Type B pancreatic cell (in vitro differentiated cells): Measurements from ENCODE around the gene ANKRD29. TPM values are rescaled to one million over a fixed set of nuclear protein-coding genes. Genes with fewer than 3 reads are reported as not detected.

Source experiments
- DNase-seq: peaks from one replicate; pipeline ENCODE4 v3.0.0; 2021; ENCODE audit warnings: mixed read lengths; ENCODE audit not compliant: unreplicated experiment; ENCODE audit errors: extremely low spot score
- H3K27ac Mint-ChIP-seq: 2 replicates; pipeline ENCODE4 v1.8.0; 2021; ENCODE audit warnings: mild to moderate bottlenecking, mixed read lengths
- H3K27me3 Mint-ChIP-seq: 2 replicates; pipeline ENCODE4 v1.8.0; 2021; ENCODE audit warnings: mixed read lengths
- H3K36me3 Mint-ChIP-seq: 2 replicates; pipeline ENCODE4 v1.8.0; 2021; ENCODE audit warnings: mixed read lengths
- H3K4me1 Mint-ChIP-seq: one replicate; pipeline ENCODE4 v1.8.0; 2021; ENCODE audit warnings: mixed read lengths; ENCODE audit not compliant: unreplicated experiment
- H3K4me3 Mint-ChIP-seq: 2 replicates; pipeline ENCODE4 v1.8.0; 2021; ENCODE audit warnings: mild to moderate bottlenecking, mixed read lengths
- H3K9me3 Mint-ChIP-seq: 2 replicates; pipeline ENCODE4 v1.8.0; 2021; ENCODE audit warnings: mixed read lengths
- total RNA-seq: library from RNA; stranded (reverse); gene quantifications from 2 replicates; pipeline ENCODE4 v1.2.1, GENCODE V29; 2021; ENCODE audit warnings: low replicate concordance
- TF ChIP-seq, protein P1 (sequence below): fragments of 200-600 bp; sonication (generic); conservative IDR thresholded peaks from 2 replicates; pipeline ENCODE4 v1.5.0; 2021; ENCODE audit warnings: antibody characterized with exemption, mild to moderate bottlenecking

ANKRD29 gene
- total RNA-seq, 1 donor from 2014 or later = 3.5 TPM

DNA sequence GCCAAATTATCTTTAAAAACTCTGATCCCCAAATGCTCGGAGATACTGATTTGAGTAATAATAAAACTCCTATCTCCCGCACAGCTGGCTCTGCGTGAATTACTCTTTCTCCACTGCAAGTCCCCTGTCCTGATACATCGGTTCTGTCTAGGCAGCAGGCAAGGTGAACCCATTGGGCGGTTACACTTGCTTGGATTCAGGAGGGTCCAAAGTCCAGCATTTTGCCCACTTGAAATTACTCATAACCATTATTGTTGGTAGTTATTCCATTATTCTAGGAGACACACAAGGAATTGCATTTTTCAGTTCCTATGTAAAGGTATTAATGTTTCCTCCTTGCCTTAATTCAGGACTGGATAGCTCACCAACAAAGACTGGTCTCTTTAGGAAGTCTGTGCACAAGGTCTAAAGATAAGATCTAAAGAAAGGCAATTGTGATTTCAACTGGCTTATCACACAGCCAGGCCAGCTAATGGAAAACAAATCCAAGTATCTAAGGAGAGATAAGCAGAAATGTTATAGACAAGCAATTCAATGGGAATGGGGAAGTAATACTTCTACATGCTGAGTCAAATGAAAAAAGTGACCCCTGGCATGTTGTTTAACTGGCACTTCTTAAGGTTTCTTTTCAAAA lies 53.2 kb downstream of the ANKRD29 start:
- TF ChIP-seq, protein P1, sequence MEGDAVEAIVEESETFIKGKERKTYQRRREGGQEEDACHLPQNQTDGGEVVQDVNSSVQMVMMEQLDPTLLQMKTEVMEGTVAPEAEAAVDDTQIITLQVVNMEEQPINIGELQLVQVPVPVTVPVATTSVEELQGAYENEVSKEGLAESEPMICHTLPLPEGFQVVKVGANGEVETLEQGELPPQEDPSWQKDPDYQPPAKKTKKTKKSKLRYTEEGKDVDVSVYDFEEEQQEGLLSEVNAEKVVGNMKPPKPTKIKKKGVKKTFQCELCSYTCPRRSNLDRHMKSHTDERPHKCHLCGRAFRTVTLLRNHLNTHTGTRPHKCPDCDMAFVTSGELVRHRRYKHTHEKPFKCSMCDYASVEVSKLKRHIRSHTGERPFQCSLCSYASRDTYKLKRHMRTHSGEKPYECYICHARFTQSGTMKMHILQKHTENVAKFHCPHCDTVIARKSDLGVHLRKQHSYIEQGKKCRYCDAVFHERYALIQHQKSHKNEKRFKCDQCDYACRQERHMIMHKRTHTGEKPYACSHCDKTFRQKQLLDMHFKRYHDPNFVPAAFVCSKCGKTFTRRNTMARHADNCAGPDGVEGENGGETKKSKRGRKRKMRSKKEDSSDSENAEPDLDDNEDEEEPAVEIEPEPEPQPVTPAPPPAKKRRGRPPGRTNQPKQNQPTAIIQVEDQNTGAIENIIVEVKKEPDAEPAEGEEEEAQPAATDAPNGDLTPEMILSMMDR = no peak
- H3K4me1 Mint-ChIP-seq = peaks cover 7% of the 10 kb centered on the region
- H3K27ac Mint-ChIP-seq = peak overlapping the region; percentile 6
- no peaks in the 10 kb centered on the region for H3K9me3 Mint-ChIP-seq
- no peak overlapping the region for H3K4me3 Mint-ChIP-seq
- H3K36me3 Mint-ChIP-seq = no peaks in the 10 kb centered on the region
- DNase-seq = no peak
- H3K27me3 Mint-ChIP-seq = no peaks in the 10 kb centered on the region

DNA sequence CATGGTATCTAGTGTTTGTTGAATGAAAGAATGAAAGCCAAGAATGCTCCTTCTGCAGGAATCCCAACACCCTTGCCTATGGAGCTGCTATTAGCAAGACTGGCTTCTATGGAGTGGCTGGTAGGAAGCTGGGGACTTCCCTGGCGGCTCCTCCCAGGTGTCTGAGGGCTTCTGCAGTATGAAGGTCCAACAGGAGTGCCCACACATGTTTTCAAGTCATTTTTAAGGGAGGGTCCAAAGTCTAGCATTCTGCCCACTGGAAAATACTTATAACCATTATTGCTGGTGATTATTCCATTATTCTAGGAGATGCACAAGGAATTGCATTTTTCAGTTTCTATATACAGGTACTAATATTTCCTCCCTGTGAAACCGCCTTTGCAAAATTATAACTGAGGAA lies 54.5 kb downstream of the ANKRD29 start:
- Mint-ChIP-seq H3K4me3 (no peak overlapping the region), H3K9me3 (no peaks in the 10 kb centered on the region), H3K36me3 (no peaks in the 10 kb centered on the region), H3K27me3 (no peaks in the 10 kb centered on the region), H3K4me1 (peaks cover 7% of the 10 kb centered on the region), H3K27ac (no peak overlapping the region)
- TF ChIP-seq, protein P1 = no peak
- no peak for DNase-seq

DNA sequence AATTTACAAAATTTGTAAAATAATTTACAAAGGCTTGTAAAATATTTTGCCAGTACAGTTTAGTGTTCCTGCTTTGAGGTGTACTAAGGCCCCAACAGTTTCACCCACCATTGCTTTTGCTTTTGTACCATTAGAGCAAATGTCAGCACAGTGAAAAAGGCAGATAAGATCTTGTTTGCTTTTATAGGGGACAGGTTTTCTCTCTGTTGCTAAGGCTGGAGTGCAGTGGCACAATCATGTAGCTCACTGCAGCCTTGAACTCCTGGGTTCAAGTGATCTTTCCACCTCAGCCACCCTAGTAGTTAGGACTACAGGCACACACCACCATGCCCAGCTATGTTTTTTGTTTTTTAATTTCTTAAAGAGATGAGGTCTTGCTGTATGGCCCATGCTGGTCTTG lies 56.8 kb downstream of the ANKRD29 start:
- TF ChIP-seq, protein P1 = no peak
- Mint-ChIP-seq H3K9me3 (no peaks in the 10 kb centered on the region), H3K36me3 (no peaks in the 10 kb centered on the region), H3K27ac (no peak overlapping the region), H3K4me3 (no peak overlapping the region), H3K27me3 (no peaks in the 10 kb centered on the region), H3K4me1 (no peaks in the 10 kb centered on the region)
- no peak for DNase-seq

DNA sequence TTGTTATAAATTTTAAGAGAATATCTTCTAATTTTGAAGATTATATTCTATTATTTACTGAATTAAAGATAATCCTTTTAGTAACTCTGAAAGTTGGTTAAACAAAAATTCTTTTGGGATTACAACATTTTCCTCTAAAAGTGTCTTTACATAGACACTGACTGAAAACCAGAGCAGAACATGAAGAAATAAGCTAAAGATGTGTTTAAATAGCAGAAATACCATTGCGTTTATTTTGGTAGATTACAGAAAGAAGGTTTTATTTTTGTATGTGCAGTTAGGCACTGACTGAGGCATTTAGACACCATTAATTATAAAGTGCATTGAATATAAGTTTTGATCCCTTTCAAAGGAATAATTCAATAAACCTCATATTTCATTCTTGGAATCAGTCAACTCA lies 62.9 kb downstream of the ANKRD29 start:
- Mint-ChIP-seq H3K4me1 (no peaks in the 10 kb centered on the region), H3K36me3 (no peaks in the 10 kb centered on the region)

DNA sequence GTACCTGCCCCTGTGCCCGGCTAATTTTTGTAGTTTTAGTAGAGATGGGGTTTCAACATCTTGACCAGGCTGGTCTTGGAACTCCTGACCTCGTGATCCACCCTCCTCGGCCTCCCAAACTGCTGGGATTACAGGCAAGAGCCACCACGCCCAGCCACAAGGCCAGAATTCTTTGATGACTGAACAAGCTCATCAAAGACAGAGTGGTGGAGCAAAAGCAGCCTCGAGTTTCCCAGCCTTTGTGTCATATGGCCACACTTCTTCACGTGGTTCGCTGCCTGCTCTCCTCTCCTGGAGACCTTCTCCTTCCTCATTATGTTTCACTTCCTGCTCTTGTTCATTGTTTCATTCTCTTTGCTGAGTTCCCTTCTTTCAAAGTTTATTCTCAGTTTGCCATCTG lies 66.5 kb downstream of the ANKRD29 start:
- Mint-ChIP-seq H3K27me3 (peaks cover 4% of the 10 kb centered on the region), H3K4me1 (no peaks in the 10 kb centered on the region), H3K27ac (no peak overlapping the region), H3K4me3 (no peak overlapping the region), H3K36me3 (no peaks in the 10 kb centered on the region), H3K9me3 (no peaks in the 10 kb centered on the region)
- DNase-seq = no peak
- TF ChIP-seq, protein P1 = no peak

More for the DNA sequence above, 62.9 kb downstream of the ANKRD29 start:
- TF ChIP-seq, protein P1 = no peak
- Mint-ChIP-seq H3K27me3 (peaks cover 4% of the 10 kb centered on the region), H3K9me3 (no peaks in the 10 kb centered on the region), H3K27ac (no peak overlapping the region), H3K4me3 (no peak overlapping the region)
- DNase-seq = no peak
